Natural killer cell (primary cell): ENCODE data around the gene SLC22A4. TPM values are rescaled to one million over a fixed set of nuclear protein-coding genes. Genes with fewer than 3 reads are reported as not detected.

Experiments used
- ATAC-seq, 3 donors: fragments of 150-1000 bp in 2 of 3; fragments of 200-7000 bp in 1 of 3; cut with Tn5 transposase; 1 replicate in 1 of 3; 2 replicates in 2 of 3; pipeline ENCODE4 v1.10.0; 2021; ENCODE audit warnings: mild to moderate bottlenecking in 2 of 3, moderate library complexity in 2 of 3
- DNase-seq, 2 donors: peaks; one replicate each; pipeline versions ENCODE4 v3.0.0 to v3.0.0-alpha.2; 2013 to 2021; ENCODE audit warnings: mixed read lengths in 1 of 2
- H3K27ac ChIP-seq: one replicate; pipeline ENCODE4 v1.5.1; 2013; ENCODE audit warnings: mild to moderate bottlenecking, low read length
- H3K27me3 ChIP-seq: one replicate; pipeline ENCODE4 v1.6.1; 2013; ENCODE audit warnings: low read length; ENCODE audit not compliant: control insufficient read depth, insufficient read depth
- H3K36me3 ChIP-seq: one replicate; pipeline ENCODE4 v1.6.1; 2013; ENCODE audit warnings: low read length; ENCODE audit not compliant: control insufficient read depth, insufficient read depth
- H3K4me1 ChIP-seq: one replicate; pipeline ENCODE4 v1.6.1; 2013; ENCODE audit warnings: low read length; ENCODE audit not compliant: control insufficient read depth, insufficient read depth
- H3K4me3 ChIP-seq: one replicate; pipeline ENCODE4 v1.5.1; 2013; ENCODE audit warnings: low read length
- H3K9me3 ChIP-seq: one replicate; pipeline ENCODE4 v1.6.1; 2013; ENCODE audit warnings: low read length; ENCODE audit not compliant: control insufficient read depth, insufficient read depth
- H3K27ac Mint-ChIP-seq, 2 donors: one replicate each; pipeline ENCODE4 v1.8.0; 2022; ENCODE audit warnings: mild to moderate bottlenecking in 2 of 2, mixed read lengths in 2 of 2, moderate library complexity in 1 of 2
- H3K27me3 Mint-ChIP-seq, 2 donors: one replicate each; pipeline ENCODE4 v1.8.0; 2022; ENCODE audit warnings: low read depth in 2 of 2, mixed read lengths in 2 of 2
- H3K36me3 Mint-ChIP-seq: one replicate; pipeline ENCODE4 v1.8.0; 2022; ENCODE audit warnings: mixed read lengths
- H3K4me1 Mint-ChIP-seq, 2 donors: one replicate each; pipeline ENCODE4 v1.8.0; 2022; ENCODE audit warnings: mixed read lengths in 2 of 2
- H3K4me3 Mint-ChIP-seq: one replicate; pipeline ENCODE4 v1.8.0; 2022; ENCODE audit warnings: mild to moderate bottlenecking, moderate library complexity, mixed read lengths
- H3K9me3 Mint-ChIP-seq, 2 donors: one replicate each; pipeline ENCODE4 v1.8.0; 2022; ENCODE audit warnings: mixed read lengths in 2 of 2
- CTCF ChIP-seq: fragments of 200-600 bp; IDR thresholded peaks from one replicate; pipeline ENCODE4 v1.8.0; 2022; ENCODE audit warnings: antibody characterized with exemption
- WGBS: methylation state at CpG from one replicate; pipeline ENCODE4 v1.1.7; 2013; ENCODE audit warnings: missing lambda C conversion rate; ENCODE audit not compliant: insufficient coverage; 5-methylcytosine and 5-hydroxymethylcytosine counted together
- intact Hi-C: fragments of 100-400 bp; cut with micrococcal nuclease; formaldehyde crosslinking; loops from one replicate; pipeline ENCODE4 v1.14.2; 2022
- total RNA-seq, 4 donors: library from RNA; stranded (reverse); fragments of 120-200 nt in 1 of 4; gene quantifications; one replicate each; pipeline versions ENCODE4 v1.2.3 to v1.2.4, GENCODE V29; 2013 to 2022

Gene SLC22A4
- total RNA-seq, 3 donors from 2014 or later (not counting 1 experiment from before 2014, with no cell fraction given) = 0.14 to 2.3 (median 0.27) TPM

GRCh38 chr5:132388244-132389050 lies 94.3 kb downstream of the SLC22A4 start:
- no peaks in the 10 kb centered on the region for H3K36me3 Mint-ChIP-seq
- H3K4me1 Mint-ChIP-seq = peaks cover 15 to 45% of the 10 kb centered on the region in 2 donors
- H3K27ac Mint-ChIP-seq = peak overlapping the region in 1 of 2 donors; percentile 81
- Histone ChIP-seq H3K36me3 (no peaks in the 10 kb centered on the region), H3K27me3 (no peaks in the 10 kb centered on the region), H3K4me3 (no peak overlapping the region), H3K4me1 (peaks cover 26% of the 10 kb centered on the region), H3K9me3 (no peaks in the 10 kb centered on the region), H3K27ac (no peak overlapping the region)
- no peak overlapping the region for H3K4me3 Mint-ChIP-seq
- ATAC-seq (no peak), DNase-seq (no peak)
- TF ChIP-seq CTCF = no peak
- H3K9me3 Mint-ChIP-seq = no peaks in the 10 kb centered on the region
- intact Hi-C loops = no loop called here
- 84% methylated on average over 5 of the region's 8 CpGs for WGBS
- no peaks in the 10 kb centered on the region for H3K27me3 Mint-ChIP-seq

DNA sequence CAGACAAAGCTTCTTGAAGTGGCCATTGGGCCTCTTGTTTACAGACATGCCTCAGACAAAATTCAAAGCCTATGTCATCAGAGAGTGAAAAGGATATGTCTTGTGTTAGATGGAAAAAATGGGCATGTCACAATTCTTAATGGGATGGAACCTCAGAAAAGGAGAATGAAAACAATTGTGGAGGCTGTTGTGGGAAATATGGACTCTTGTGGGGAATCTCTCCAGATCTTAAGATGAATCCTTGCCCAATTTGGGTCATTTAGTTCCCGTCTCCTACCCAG lies 94.8 kb downstream of the SLC22A4 start:
- intact Hi-C loops = no loop called here
- WGBS = 100% methylated on average over 1 of the region's 1 CpG
- no peaks in the 10 kb centered on the region for H3K9me3 ChIP-seq
- H3K4me1 ChIP-seq = peaks cover 26% of the 10 kb centered on the region
- H3K36me3 ChIP-seq = peaks cover 2% of the 10 kb centered on the region
- no peak for ATAC-seq
- no peaks in the 10 kb centered on the region for H3K36me3 Mint-ChIP-seq
- H3K27ac ChIP-seq = no peak overlapping the region
- no peaks in the 10 kb centered on the region for H3K9me3 Mint-ChIP-seq
- no peaks in the 10 kb centered on the region for H3K27me3 ChIP-seq
- H3K27me3 Mint-ChIP-seq = no peaks in the 10 kb centered on the region
- H3K4me3 ChIP-seq = no peak overlapping the region
- no peak overlapping the region for H3K4me3 Mint-ChIP-seq
- no peak for TF ChIP-seq CTCF
- no peak for DNase-seq
- peak overlapping the region in 1 of 2 donors; percentile 81 for H3K27ac Mint-ChIP-seq
- peaks cover 15 to 46% of the 10 kb centered on the region in 2 donors for H3K4me1 Mint-ChIP-seq

DNA sequence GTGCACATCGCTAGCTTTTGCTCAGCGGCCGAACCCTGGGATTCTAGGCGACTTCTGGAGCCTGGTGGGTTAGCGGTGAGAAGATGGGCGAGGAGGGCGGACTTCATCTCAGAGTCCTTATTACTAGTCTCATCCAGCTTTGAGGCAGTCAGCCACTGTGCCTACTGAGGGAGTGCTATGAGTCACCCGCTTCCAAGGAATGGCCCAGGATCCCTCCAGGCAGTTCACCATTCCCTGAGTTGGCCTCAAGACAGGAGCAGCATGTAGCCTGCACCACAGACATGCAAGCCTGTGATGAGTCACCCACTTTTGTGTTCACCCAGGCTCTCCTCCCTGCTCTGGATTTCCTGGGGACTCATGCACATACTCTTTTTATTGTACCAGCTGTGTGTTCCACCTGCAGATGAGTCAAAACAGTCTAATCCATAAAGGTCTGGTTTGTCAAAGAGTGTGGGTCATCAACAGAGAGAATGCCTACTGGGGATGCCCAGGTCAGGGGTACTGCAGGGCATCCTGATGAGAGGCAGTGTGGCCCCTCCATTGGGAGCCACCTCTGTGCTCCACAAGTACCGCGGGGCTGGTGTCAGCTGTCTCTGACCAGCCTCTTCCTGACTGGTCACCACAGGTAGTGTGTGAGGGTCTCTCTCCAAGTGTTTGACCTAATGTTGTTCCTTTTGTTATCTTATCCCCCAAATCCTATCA lies 95.5 kb downstream of the SLC22A4 start:
- peaks cover 15 to 50% of the 10 kb centered on the region in 2 donors for H3K4me1 Mint-ChIP-seq
- Histone ChIP-seq H3K4me3 (no peak overlapping the region), H3K9me3 (no peaks in the 10 kb centered on the region), H3K27me3 (no peaks in the 10 kb centered on the region), H3K36me3 (peaks cover 2% of the 10 kb centered on the region), H3K4me1 (peaks cover 26% of the 10 kb centered on the region), H3K27ac (no peak overlapping the region)
- WGBS = 92% methylated on average over 10 of the region's 10 CpGs
- intact Hi-C loops = no loop called here
- H3K27me3 Mint-ChIP-seq = no peaks in the 10 kb centered on the region
- H3K27ac Mint-ChIP-seq = peak overlapping the region in 1 of 2 donors; percentile 33
- H3K9me3 Mint-ChIP-seq = no peaks in the 10 kb centered on the region
- no peak for DNase-seq
- no peaks in the 10 kb centered on the region for H3K36me3 Mint-ChIP-seq
- no peak overlapping the region for H3K4me3 Mint-ChIP-seq
- TF ChIP-seq CTCF = no peak
- ATAC-seq = no peak
